ENCODE data around the gene NCR3LG1. TPM values are rescaled to one million over a fixed set of nuclear protein-coding genes. Genes with fewer than 3 reads are reported as not detected.

Gene NCR3LG1
- total and polyA plus RNA-seq, 4 experiments from 2014 or later = 0.30 to 3.4 (median 3.1) TPM; not detected in 1

- Histone ChIP-seq H3K36me3 (ENCODE audit: insufficient read depth, low read length) (no peaks in the 10 kb centered on the region), H3K27me3 (ENCODE audit: insufficient read depth, low read length) (no peaks in the 10 kb centered on the region), H3K4me1 (ENCODE audit: insufficient read depth, low read length) (peaks cover 5% of the 10 kb centered on the region), H3K4me3 (ENCODE audit: low read length in 2 of 2) (no peak overlapping the region), H3K27ac (ENCODE audit: low read depth, low read length) (no peak overlapping the region), H3K9me3 (ENCODE audit: control insufficient read depth in 1 of 2, low read length in 2 of 2) (no peaks in the 10 kb centered on the region)
- Mint-ChIP-seq H3K4me1 (peaks cover 0 to 8% (median 3%) of the 10 kb centered on the region in 4 donors), H3K4me3 (no peak overlapping the region), H3K36me3 (no peaks in the 10 kb centered on the region), H3K27ac (no peak overlapping the region), H3K9me3 (no peaks in the 10 kb centered on the region), H3K27me3 (peaks cover 0 to 2% of the 10 kb centered on the region in 2 donors)
- DNase-seq = no peak
- ChIA-PET CTCF (ENCODE audit: partially characterized antibody) (interaction anchor here (1.4 kb wide), 1 partner anchor 9 kb away, joined by 6 read pairs; no protein-coding TSS in a partner anchor), POLR2A (ENCODE audit: partially characterized antibody) (no interaction called here)
- intact Hi-C loops (cut with micrococcal nuclease) = no loop called here
These were observed 41.3 kb downstream of the NCR3LG1 start for GRCh38 chr11:17392872-17393271.

GRCh38 chr11:17393472-17393871 is 41.9 kb downstream of the NCR3LG1 start:
- POLR2A ChIA-PET (ENCODE audit: partially characterized antibody) = no interaction called here
- H3K4me1 Mint-ChIP-seq = peaks cover 0 to 8% (median 3%) of the 10 kb centered on the region in 4 donors
- Histone ChIP-seq H3K4me1 (ENCODE audit: insufficient read depth, low read length) (peaks cover 5% of the 10 kb centered on the region), H3K27me3 (ENCODE audit: insufficient read depth, low read length) (no peaks in the 10 kb centered on the region), H3K4me3 (ENCODE audit: low read length in 2 of 2) (no peak overlapping the region), H3K36me3 (ENCODE audit: insufficient read depth, low read length) (no peaks in the 10 kb centered on the region), H3K9me3 (ENCODE audit: control insufficient read depth in 1 of 2, low read length in 2 of 2) (no peaks in the 10 kb centered on the region), H3K27ac (ENCODE audit: low read depth, low read length) (no peak overlapping the region)
- no peak overlapping the region for H3K27ac Mint-ChIP-seq
- no peaks in the 10 kb centered on the region for H3K9me3 Mint-ChIP-seq
- CTCF ChIA-PET (ENCODE audit: partially characterized antibody) = interaction anchor here (1.4 kb wide), 1 partner anchor 10 kb away, joined by 6 read pairs; no protein-coding TSS in a partner anchor
- H3K27me3 Mint-ChIP-seq = peaks cover 0 to 2% of the 10 kb centered on the region in 2 donors
- no peak overlapping the region for H3K4me3 Mint-ChIP-seq
- intact Hi-C loops (cut with micrococcal nuclease) = no loop called here
- no peaks in the 10 kb centered on the region for H3K36me3 Mint-ChIP-seq
- DNase-seq = no peak

- Mint-ChIP-seq H3K4me1 (peaks cover 0 to 6% (median 3%) of the 10 kb centered on the region in 4 donors), H3K9me3 (peaks cover 0 to 2% (median 0%) of the 10 kb centered on the region in 8 donors), H3K4me3 (no peak overlapping the region), H3K27ac (no peak overlapping the region), H3K36me3 (no peaks in the 10 kb centered on the region), H3K27me3 (peaks cover 0 to 2% of the 10 kb centered on the region in 2 donors)
- Histone ChIP-seq H3K36me3 (ENCODE audit: insufficient read depth, low read length) (no peaks in the 10 kb centered on the region), H3K27me3 (ENCODE audit: insufficient read depth, low read length) (no peaks in the 10 kb centered on the region), H3K9me3 (ENCODE audit: control insufficient read depth in 1 of 2, low read length in 2 of 2) (no peaks in the 10 kb centered on the region), H3K4me3 (ENCODE audit: low read length in 2 of 2) (no peak overlapping the region), H3K4me1 (ENCODE audit: insufficient read depth, low read length) (no peaks in the 10 kb centered on the region), H3K27ac (ENCODE audit: low read depth, low read length) (no peak overlapping the region)
- POLR2A ChIA-PET (ENCODE audit: partially characterized antibody) = no interaction called here
- CTCF ChIA-PET (ENCODE audit: partially characterized antibody) = no interaction called here
- intact Hi-C loops (cut with micrococcal nuclease) = no loop called here
- DNase-seq = no peak
These were observed 43.3 kb downstream of the NCR3LG1 start for GRCh38 chr11:17394743-17395390.

- Mint-ChIP-seq H3K4me3 (no peak overlapping the region), H3K27ac (no peak overlapping the region), H3K27me3 (peaks cover 0 to 2% of the 10 kb centered on the region in 2 donors), H3K36me3 (no peaks in the 10 kb centered on the region), H3K9me3 (peaks cover 0 to 2% (median 0%) of the 10 kb centered on the region in 8 donors), H3K4me1 (no peaks in the 10 kb centered on the region)
- no peak overlapping the region for H3K4me3 ChIP-seq (ENCODE audit: low read length in 2 of 2)
- no peaks in the 10 kb centered on the region for H3K9me3 ChIP-seq (ENCODE audit: control insufficient read depth in 1 of 2, low read length in 2 of 2)
- intact Hi-C loops (cut with micrococcal nuclease) = no loop called here
- no peaks in the 10 kb centered on the region for H3K27me3 ChIP-seq (ENCODE audit: insufficient read depth, low read length)
- no peak overlapping the region for H3K27ac ChIP-seq (ENCODE audit: low read depth, low read length)
- DNase-seq = no peak
- POLR2A ChIA-PET (ENCODE audit: partially characterized antibody) = no interaction called here
- no peaks in the 10 kb centered on the region for H3K36me3 ChIP-seq (ENCODE audit: insufficient read depth, low read length)
- CTCF ChIA-PET (ENCODE audit: partially characterized antibody) = interaction anchor here (0.6 to 0.9 kb wide), 2 partner anchors 9 to 11 kb away, joined by 3 read pairs; no protein-coding TSS in a partner anchor
- H3K4me1 ChIP-seq (ENCODE audit: insufficient read depth, low read length) = no peaks in the 10 kb centered on the region
These were observed 44.0 kb downstream of the NCR3LG1 start for GRCh38 chr11:17395554-17395961.

- H3K9me3 Mint-ChIP-seq = peaks cover 0 to 2% (median 0%) of the 10 kb centered on the region in 8 donors
- H3K27ac ChIP-seq (ENCODE audit: low read depth, low read length) = no peak overlapping the region
- no peak overlapping the region for H3K4me3 ChIP-seq (ENCODE audit: low read length in 2 of 2)
- H3K27me3 ChIP-seq (ENCODE audit: insufficient read depth, low read length) = no peaks in the 10 kb centered on the region
- peaks cover 0 to 1% of the 10 kb centered on the region in 2 donors for H3K27me3 Mint-ChIP-seq
- ChIA-PET CTCF (ENCODE audit: partially characterized antibody) (interaction anchor here (0.6 to 0.9 kb wide), 2 partner anchors 9 to 12 kb away, joined by 3 read pairs; no protein-coding TSS in a partner anchor), POLR2A (ENCODE audit: partially characterized antibody) (no interaction called here)
- intact Hi-C loops (cut with micrococcal nuclease) = no loop called here
- H3K27ac Mint-ChIP-seq = no peak overlapping the region
- no peaks in the 10 kb centered on the region for H3K36me3 Mint-ChIP-seq
- no peaks in the 10 kb centered on the region for H3K9me3 ChIP-seq (ENCODE audit: control insufficient read depth in 1 of 2, low read length in 2 of 2)
- no peaks in the 10 kb centered on the region for H3K36me3 ChIP-seq (ENCODE audit: insufficient read depth, low read length)
- DNase-seq = no peak
- no peak overlapping the region for H3K4me3 Mint-ChIP-seq
- H3K4me1 Mint-ChIP-seq = no peaks in the 10 kb centered on the region
- H3K4me1 ChIP-seq (ENCODE audit: insufficient read depth, low read length) = no peaks in the 10 kb centered on the region
These were observed 44.4 kb downstream of the NCR3LG1 start for GRCh38 chr11:17395978-17396377.

GRCh38 chr11:17396598-17397310 is 45.2 kb downstream of the NCR3LG1 start:
- ChIA-PET CTCF (ENCODE audit: partially characterized antibody) (interaction anchor here (0.8 to 2.1 kb wide), 3 partner anchors 13 to 43 kb away, joined by 3 to 8 read pairs (median 3); no protein-coding TSS in a partner anchor), POLR2A (ENCODE audit: partially characterized antibody) (no interaction called here)
- Histone ChIP-seq H3K36me3 (ENCODE audit: insufficient read depth, low read length) (no peaks in the 10 kb centered on the region), H3K27ac (ENCODE audit: low read depth, low read length) (no peak overlapping the region), H3K4me3 (ENCODE audit: low read length in 2 of 2) (no peak overlapping the region), H3K27me3 (ENCODE audit: insufficient read depth, low read length) (no peaks in the 10 kb centered on the region), H3K9me3 (ENCODE audit: control insufficient read depth in 1 of 2, low read length in 2 of 2) (no peaks in the 10 kb centered on the region), H3K4me1 (ENCODE audit: insufficient read depth, low read length) (no peaks in the 10 kb centered on the region)
- H3K27ac Mint-ChIP-seq = no peak overlapping the region
- DNase-seq = no peak
- no peak overlapping the region for H3K4me3 Mint-ChIP-seq
- H3K4me1 Mint-ChIP-seq = no peaks in the 10 kb centered on the region
- no peaks in the 10 kb centered on the region for H3K36me3 Mint-ChIP-seq
- intact Hi-C loops (cut with micrococcal nuclease) = no loop called here
- H3K9me3 Mint-ChIP-seq = peaks cover 0 to 2% (median 0%) of the 10 kb centered on the region in 8 donors
- H3K27me3 Mint-ChIP-seq = no peaks in the 10 kb centered on the region

- no peaks in the 10 kb centered on the region for H3K27me3 ChIP-seq (ENCODE audit: insufficient read depth, low read length)
- H3K27me3 Mint-ChIP-seq = no peaks in the 10 kb centered on the region
- no peaks in the 10 kb centered on the region for H3K4me1 ChIP-seq (ENCODE audit: insufficient read depth, low read length)
- H3K9me3 Mint-ChIP-seq = peaks cover 0 to 2% (median 0%) of the 10 kb centered on the region in 8 donors
- no peak overlapping the region for H3K27ac ChIP-seq (ENCODE audit: low read depth, low read length)
- no peak overlapping the region for H3K27ac Mint-ChIP-seq
- no peak overlapping the region for H3K4me3 Mint-ChIP-seq
- CTCF ChIA-PET (ENCODE audit: partially characterized antibody) = interaction anchor here (0.8 to 2.1 kb wide), 2 partner anchors 14 to 43 kb away, joined by 3 to 8 read pairs; no protein-coding TSS in a partner anchor
- POLR2A ChIA-PET (ENCODE audit: partially characterized antibody) = no interaction called here
- no peak for DNase-seq
- H3K4me1 Mint-ChIP-seq = no peaks in the 10 kb centered on the region
- no peaks in the 10 kb centered on the region for H3K9me3 ChIP-seq (ENCODE audit: control insufficient read depth in 1 of 2, low read length in 2 of 2)
- H3K36me3 Mint-ChIP-seq = no peaks in the 10 kb centered on the region
- intact Hi-C loops (cut with micrococcal nuclease) = no loop called here
- H3K4me3 ChIP-seq (ENCODE audit: low read length in 2 of 2) = no peak overlapping the region
- H3K36me3 ChIP-seq (ENCODE audit: insufficient read depth, low read length) = no peaks in the 10 kb centered on the region
These were observed 45.9 kb downstream of the NCR3LG1 start for GRCh38 chr11:17397311-17398002.

Measured in CD4-positive, alpha-beta memory T cell (primary cell).